GM18867 (cell line): ENCODE measurements around the gene ANTXR2.

Experiments
- ATAC-seq: cut with Tn5 transposase; IDR thresholded peaks from one replicate; pipeline ENCODE4 v1.9.1; 2021; ENCODE audit warnings: mild to moderate bottlenecking, moderate library complexity; ENCODE audit not compliant: unreplicated experiment

Gene ANTXR2

GRCh38 chr4:80092847-80093246 is 19.8 kb upstream of the ANTXR2 start:
- no peak for ATAC-seq

- no peak for ATAC-seq
Measured at GRCh38 chr4:80092088-80092487, 19.1 kb upstream of the ANTXR2 start.

GRCh38 chr4:80091688-80092087 is 18.7 kb upstream of the ANTXR2 start:
- no peak for ATAC-seq

- no peak for ATAC-seq
Measured at GRCh38 chr4:80091184-80091583, 18.2 kb upstream of the ANTXR2 start.

- ATAC-seq = no peak
Measured at GRCh38 chr4:80090090-80090489, 17.1 kb upstream of the ANTXR2 start.

GRCh38 chr4:80088471-80088870 is 15.4 kb upstream of the ANTXR2 start:
- ATAC-seq = no peak

GRCh38 chr4:80086296-80086695 is 13.3 kb upstream of the ANTXR2 start:
- no peak for ATAC-seq

GRCh38 chr4:80085081-80085480 is 12.1 kb upstream of the ANTXR2 start:
- no peak for ATAC-seq

GRCh38 chr4:80082693-80083092 is 9.7 kb upstream of the ANTXR2 start:
- ATAC-seq = no peak

- ATAC-seq = no peak
Measured at GRCh38 chr4:80081566-80081965, 8.5 kb upstream of the ANTXR2 start.

GRCh38 chr4:80079255-80079923 is 6.4 kb upstream of the ANTXR2 start:
- no peak for ATAC-seq

- ATAC-seq = no peak
Measured at GRCh38 chr4:80078346-80079092, 5.5 kb upstream of the ANTXR2 start.

GRCh38 chr4:80077639-80078038 is 4.6 kb upstream of the ANTXR2 start:
- no peak for ATAC-seq

GRCh38 chr4:80076681-80077080 is 3.7 kb upstream of the ANTXR2 start:
- no peak for ATAC-seq

- ATAC-seq = no peak
Measured at GRCh38 chr4:80075995-80076675, 3.1 kb upstream of the ANTXR2 start.

GRCh38 chr4:80074651-80075050 is 1.6 kb upstream of the ANTXR2 start:
- no peak for ATAC-seq

GRCh38 chr4:80074069-80074468 is 1.0 kb upstream of the ANTXR2 start:
- no peak for ATAC-seq

- peak; percentile 54 for ATAC-seq
Measured at GRCh38 chr4:80073473-80074008, 512 bp upstream of the ANTXR2 start.

- ATAC-seq = peak; percentile 29
Measured at GRCh38 chr4:80072228-80072743, 743 bp downstream of the ANTXR2 start.

- peak; percentile 34 for ATAC-seq
Measured at GRCh38 chr4:80071604-80072227, 1.3 kb downstream of the ANTXR2 start.
